HG02642 (cell line): ENCODE results near the gene SLC25A53.
"Not testable (repeated sequence)": the region's sequence is repeated elsewhere in the genome, so short reads cannot be mapped to it uniquely, and the experiment has no call there.

Experiments
- ATAC-seq: cut with Tn5 transposase; IDR thresholded peaks from one replicate; pipeline ENCODE4 v1.9.1; 2021; ENCODE audit warnings: mild to moderate bottlenecking; ENCODE audit not compliant: unreplicated experiment, poor library complexity

SLC25A53 gene

DNA sequence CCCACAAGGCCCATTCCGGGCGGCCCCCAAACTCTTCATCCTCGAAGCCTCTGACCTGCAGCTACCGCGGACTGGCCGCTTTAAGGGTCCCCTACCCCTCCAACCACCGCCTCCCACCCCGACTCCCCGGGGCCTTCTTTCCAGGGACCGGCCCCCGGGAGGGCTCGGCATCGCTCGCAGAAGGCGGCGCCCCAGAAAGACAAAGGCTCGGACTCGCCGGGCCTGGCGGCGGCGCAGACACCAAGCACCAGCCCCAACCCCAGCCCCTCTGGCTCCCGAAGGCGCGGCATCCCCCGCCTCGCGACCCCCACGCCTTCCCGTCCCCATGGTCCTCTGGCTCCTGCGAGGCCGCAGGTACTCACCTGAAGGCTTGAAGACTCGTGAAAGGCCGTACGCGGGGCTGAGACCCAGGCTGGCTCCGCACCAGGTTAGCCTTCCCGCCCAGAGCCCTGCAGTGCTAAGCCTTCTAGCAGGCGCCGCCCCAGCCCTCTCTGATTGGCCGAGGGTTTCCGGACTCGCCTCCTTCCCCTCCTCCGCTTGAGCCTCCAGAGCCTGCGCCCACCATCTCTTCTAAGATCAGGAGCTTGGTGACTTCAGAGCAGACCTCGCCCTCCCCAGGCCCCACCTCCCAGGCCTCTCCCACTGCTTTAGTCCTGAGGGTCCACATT, 80.9 kb downstream of the SLC25A53 start, which contains the start of gene TMSB15C:
Gene TMSB15C (minus strand): TSS at position 459 of the 668 bp plus-strand sequence.
- ATAC-seq, result peak; percentile 99

DNA sequence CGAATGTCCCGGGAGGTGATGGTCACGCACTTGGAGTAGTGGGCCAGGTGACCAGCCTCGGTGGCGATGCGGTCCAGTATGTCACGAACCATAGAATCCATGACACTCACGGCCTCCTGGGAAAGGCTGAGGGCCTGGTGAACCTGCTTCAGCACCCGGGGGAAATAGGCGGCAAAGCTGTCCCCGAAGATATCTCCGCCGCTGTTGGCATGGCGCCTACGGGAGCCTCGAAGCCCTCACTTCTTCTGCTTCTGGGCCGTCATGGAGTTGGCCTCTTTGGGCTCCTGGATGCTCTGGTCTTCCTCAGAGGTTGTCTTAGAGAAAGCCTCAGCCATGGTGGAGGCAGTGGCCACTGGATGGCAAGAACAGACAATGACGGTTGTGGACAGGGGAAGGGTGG, 94.2 kb downstream of the SLC25A53 start:
- not testable (repeated sequence) for ATAC-seq

DNA sequence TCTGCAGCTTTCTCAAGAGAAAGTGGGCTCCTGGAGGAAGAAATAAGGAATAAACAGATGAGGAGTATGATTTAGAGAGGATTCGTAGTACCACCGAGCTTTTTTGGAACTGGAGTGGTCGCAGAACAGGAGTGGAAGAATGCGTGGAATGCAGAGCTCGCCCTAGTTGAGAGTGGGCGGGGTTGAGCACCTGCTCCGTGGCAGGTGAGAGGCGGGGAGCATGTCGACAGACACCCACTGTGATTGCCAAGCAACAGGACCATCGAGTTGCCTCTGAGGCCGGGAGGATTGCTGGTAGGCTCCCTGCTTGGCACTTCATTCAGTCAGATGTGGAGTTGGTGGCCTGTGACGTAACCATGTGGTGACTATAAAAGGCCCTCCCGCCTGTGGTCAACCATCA, 101.9 kb downstream of the SLC25A53 start:
- ATAC-seq, result not testable (repeated sequence)
